Duodenal mucosa (tissue), 2 donors: ENCODE data around the gene ANKS1B.

Experiments used
- H3K27ac ChIP-seq: one replicate; pipeline ENCODE4 v1.7.0; 2013; ENCODE audit warnings: low read depth, low read length
- H3K27me3 ChIP-seq, 2 donors: one replicate each; pipeline ENCODE4 v1.7.0; 2013; ENCODE audit warnings: low read length in 2 of 2, control low read depth in 1 of 2; ENCODE audit not compliant: insufficient read depth in 2 of 2, control insufficient read depth in 1 of 2
- H3K36me3 ChIP-seq, 2 donors: one replicate each; pipeline ENCODE4 v1.7.0; 2013; ENCODE audit warnings: low read length in 2 of 2, control low read depth in 1 of 2; ENCODE audit not compliant: insufficient read depth in 2 of 2, control insufficient read depth in 1 of 2
- H3K4me1 ChIP-seq, 2 donors: one replicate each; pipeline ENCODE4 v1.7.0; 2013; ENCODE audit warnings: low read length in 2 of 2, control low read depth in 1 of 2; ENCODE audit not compliant: insufficient read depth in 2 of 2, control insufficient read depth in 1 of 2
- H3K4me3 ChIP-seq, 2 donors: one replicate each; pipeline ENCODE4 v1.7.0; 2013; ENCODE audit warnings: low read length in 2 of 2, low read depth in 1 of 2
- H3K9ac ChIP-seq, 2 donors: one replicate each; pipeline ENCODE4 v1.7.0; 2013; ENCODE audit warnings: low read length in 2 of 2, low read depth in 1 of 2
- H3K9me3 ChIP-seq, 2 donors: one replicate each; pipeline ENCODE4 v1.7.0; 2013; ENCODE audit warnings: low read length in 2 of 2, control low read depth in 1 of 2; ENCODE audit not compliant: control insufficient read depth in 1 of 2

ANKS1B gene

GRCh38 chr12:98697209-98697608, 1287.5 kb downstream of the ANKS1B start:
- peaks cover 0 to 23% of the 10 kb centered on the region in 2 donors for H3K36me3 ChIP-seq

GRCh38 chr12:98696036-98696646, 1288.6 kb downstream of the ANKS1B start:
- Histone ChIP-seq H3K27ac (no peak overlapping the region), H3K4me3 (no peak overlapping the region), H3K36me3 (peaks cover 0 to 26% of the 10 kb centered on the region in 2 donors), H3K9ac (no peak overlapping the region), H3K9me3 (no peaks in the 10 kb centered on the region), H3K4me1 (peaks cover 0 to 4% of the 10 kb centered on the region in 2 donors), H3K27me3 (no peaks in the 10 kb centered on the region)

More at GRCh38 chr12:98697209-98697608, 1287.5 kb downstream of the ANKS1B start:
- Histone ChIP-seq H3K27ac (no peak overlapping the region), H3K9ac (no peak overlapping the region), H3K4me1 (peaks cover 0 to 4% of the 10 kb centered on the region in 2 donors), H3K9me3 (no peaks in the 10 kb centered on the region), H3K27me3 (no peaks in the 10 kb centered on the region), H3K4me3 (no peak overlapping the region)

- Histone ChIP-seq H3K27ac (no peak overlapping the region), H3K9ac (no peak overlapping the region), H3K4me1 (no peaks in the 10 kb centered on the region), H3K9me3 (no peaks in the 10 kb centered on the region), H3K4me3 (no peak overlapping the region), H3K27me3 (no peaks in the 10 kb centered on the region), H3K36me3 (peaks cover 4 to 31% of the 10 kb centered on the region in 2 donors)
Observed at GRCh38 chr12:98691351-98691750, 1293.4 kb downstream of the ANKS1B start.

GRCh38 chr12:98686603-98687002, 1298.1 kb downstream of the ANKS1B start:
- Histone ChIP-seq H3K9me3 (no peaks in the 10 kb centered on the region), H3K36me3 (peaks cover 15 to 43% of the 10 kb centered on the region in 2 donors), H3K27me3 (no peaks in the 10 kb centered on the region), H3K4me1 (no peaks in the 10 kb centered on the region), H3K27ac (no peak overlapping the region), H3K9ac (no peak overlapping the region), H3K4me3 (no peak overlapping the region)
